GM18508 (cell line): ENCODE results near the gene NTRK3.
"Not testable (repeated sequence)": the region's sequence is repeated elsewhere in the genome, so short reads cannot be mapped to it uniquely, and the experiment has no call there.

Experiments
- ATAC-seq: cut with Tn5 transposase; IDR thresholded peaks from one replicate; pipeline ENCODE4 v1.9.1; 2021; ENCODE audit warnings: moderate number of reproducible peaks; ENCODE audit not compliant: insufficient read depth, unreplicated experiment

NTRK3 gene

DNA sequence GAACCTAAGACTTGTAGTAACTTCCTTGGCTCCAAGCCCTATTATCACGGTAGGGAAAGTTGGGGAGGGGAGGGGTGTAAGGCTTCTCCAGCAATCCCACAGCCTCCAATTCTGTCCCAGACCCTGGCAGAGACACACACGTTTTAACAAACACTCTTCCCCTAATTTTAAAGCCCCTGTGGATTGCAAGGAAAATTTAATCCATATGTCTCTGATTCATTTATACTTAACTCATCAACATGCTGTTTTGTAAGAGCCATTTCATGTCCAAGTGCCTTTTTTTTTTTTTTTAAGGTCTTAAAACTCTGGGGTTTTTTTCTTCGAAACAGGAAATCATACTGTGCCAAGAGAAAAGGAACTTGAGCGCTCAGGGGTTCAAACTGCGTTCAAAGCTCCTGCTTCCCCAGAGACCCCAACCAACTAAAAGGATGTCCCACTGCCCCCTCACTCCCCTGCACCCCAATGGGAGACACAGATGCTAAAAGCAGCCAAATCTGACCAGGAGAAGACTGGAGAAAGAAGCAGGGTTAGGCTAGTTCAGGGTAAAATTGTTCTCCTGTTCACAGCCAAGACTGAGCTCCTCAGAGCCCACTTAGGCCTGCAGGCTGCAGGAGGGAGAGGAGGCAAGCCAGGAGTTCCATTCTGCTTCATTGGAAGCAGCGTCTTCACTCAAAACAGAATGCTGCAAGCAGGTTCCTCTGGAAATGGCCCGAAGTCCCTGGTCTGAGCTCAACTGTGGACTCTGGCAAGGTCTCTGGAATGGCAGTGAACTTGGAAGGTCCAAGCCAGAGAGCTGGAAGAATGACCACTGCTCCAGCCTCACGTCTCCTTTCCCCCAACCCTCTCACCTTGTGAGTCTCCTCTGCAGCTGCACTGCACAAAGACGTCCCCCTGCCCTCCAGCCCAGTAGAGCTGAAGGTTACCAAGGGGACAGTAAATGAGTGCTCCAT lies 172.5 kb downstream of the NTRK3 start:
- ATAC-seq, result no peak

- no peak for ATAC-seq
These were observed 175.9 kb downstream of the NTRK3 start for GRCh38 chr15:88080616-88081015.

GRCh38 chr15:88077296-88078020 lies 179.1 kb downstream of the NTRK3 start:
- no peak for ATAC-seq

DNA sequence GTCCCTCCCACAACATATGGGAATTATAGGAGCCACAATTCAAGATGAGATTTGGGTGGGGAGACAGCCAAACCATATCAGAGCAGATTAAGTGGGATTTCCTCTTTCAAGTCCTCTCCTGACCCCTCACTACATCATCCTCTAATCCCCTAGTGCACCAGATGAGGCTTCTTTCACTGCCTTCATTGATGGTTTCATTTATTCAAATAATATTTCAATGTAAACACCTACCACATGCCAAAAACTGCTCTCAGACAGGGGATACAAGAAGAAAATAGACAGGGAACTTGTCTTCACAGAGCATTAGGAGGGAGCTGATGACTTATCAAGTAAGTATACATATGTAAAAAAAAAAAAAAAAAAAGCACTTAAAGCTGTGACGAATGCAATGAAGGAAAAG lies 180.2 kb downstream of the NTRK3 start:
- ATAC-seq, result no peak

DNA sequence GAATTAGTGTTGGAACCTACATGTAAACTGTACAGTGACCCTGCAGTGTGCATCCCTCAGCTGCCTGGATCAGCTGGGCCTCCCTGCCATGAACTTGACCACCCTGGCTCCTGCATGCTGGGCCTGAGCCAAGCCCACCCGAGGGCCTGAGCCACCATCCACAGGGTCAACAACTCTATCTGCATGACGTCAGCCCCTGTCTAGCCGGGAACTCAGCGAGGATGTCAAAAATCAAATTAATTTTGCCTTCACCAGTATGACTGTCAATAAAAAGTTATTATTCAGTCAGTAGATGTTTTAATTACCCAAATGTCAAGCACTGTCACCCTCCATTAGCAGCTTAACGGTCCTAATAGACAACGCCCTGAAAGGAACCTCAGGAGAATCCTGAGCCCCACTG lies 181.4 kb downstream of the NTRK3 start:
- ATAC-seq, result no peak

GRCh38 chr15:88074386-88074785 lies 182.2 kb downstream of the NTRK3 start:
- no peak for ATAC-seq

- no peak for ATAC-seq
These were observed 183.2 kb downstream of the NTRK3 start for GRCh38 chr15:88073391-88073691.

DNA sequence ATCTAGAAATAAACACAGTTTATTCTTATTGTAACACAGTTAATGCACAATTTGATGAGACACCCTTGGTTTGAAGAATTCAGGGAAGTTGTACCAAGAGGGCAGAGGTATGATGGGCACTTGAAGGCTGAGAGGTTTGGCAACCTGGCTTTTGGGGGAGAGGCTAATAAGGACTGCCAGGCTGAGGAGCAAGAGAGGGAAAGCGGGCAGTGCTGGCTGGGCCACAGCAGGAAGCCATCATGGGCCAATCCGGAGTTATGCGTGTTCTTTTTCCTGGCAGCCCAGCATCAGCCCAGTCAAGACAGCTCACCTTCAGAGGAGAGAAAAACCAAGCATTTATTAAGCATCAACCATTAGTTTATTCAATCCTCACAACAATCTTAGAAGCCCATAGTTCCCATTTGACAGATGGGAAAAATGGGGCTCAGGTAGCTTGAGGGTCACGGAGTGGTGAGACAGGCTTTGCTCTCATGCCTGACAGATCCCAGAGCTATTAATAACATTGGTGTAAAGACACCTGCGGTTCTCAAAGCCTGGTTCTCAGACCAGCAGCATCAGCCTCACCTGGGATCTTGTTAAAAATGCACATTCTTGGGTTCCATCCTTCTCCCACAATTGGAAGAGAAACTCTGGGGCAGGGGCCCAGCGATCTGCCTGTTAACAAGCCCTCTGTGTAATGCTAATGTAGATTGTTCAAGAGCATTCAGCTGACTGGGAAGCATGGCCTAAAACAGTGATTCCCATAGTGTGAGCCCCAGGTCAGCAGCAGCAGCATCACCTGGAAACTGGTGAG lies 183.7 kb downstream of the NTRK3 start:
- no peak for ATAC-seq

DNA sequence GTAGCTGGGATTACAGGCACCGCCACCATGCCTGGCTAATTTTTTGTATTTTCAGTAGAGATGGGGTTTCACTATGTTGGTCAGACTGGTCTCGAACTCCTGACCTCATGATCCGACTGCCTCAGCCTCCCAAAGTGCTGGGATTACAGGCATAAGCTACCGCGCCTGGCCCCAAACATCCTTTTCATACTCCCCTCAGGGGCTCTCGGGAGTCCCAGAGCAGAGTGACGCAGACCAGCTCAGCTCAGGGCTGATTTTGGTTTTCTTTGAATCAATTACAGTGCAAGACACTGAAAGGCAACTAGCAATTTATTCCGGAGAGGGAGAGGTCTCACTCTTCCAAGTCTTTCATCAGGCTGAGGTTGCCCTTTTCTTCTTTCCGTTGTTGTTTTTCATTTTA lies 184.4 kb downstream of the NTRK3 start:
- ATAC-seq, result not testable (repeated sequence)

- no peak for ATAC-seq
These were observed 185.4 kb downstream of the NTRK3 start for GRCh38 chr15:88071141-88071540.

- ATAC-seq, result no peak
These were observed 187.0 kb downstream of the NTRK3 start for GRCh38 chr15:88069561-88069960.

- no peak for ATAC-seq
These were observed 189.2 kb downstream of the NTRK3 start for GRCh38 chr15:88067331-88067685.

DNA sequence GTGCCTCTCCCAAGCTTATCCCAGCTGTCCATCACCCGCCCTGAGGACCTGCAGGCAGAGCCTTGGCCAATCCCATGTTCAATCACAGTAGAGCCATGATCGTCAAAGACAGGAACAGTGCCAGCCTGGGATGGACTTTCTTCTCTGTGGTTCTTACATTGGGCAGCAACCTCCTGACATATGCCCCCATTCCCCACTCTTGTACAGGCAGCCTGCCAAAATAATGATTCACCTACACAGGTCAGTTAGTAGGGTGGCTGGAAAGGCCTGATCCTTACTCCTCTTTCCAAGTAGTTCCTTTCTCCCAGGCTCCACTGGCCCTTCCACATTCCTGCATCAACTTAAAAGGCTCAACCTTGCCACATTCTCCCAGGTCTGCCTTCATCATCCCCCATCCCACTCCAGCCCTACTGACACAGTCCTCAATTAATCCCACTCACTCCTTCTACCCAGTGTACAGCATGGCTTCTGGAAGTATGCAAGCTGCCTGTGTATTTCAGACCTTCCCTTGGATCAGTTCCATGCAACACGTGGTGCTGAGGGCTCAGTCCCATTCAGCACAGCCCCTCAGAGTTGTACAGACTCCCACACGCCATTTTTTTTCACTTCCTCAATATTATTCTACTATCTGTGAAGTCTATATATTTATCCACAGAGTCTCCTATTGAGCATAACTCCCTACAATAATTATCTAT lies 189.8 kb downstream of the NTRK3 start:
- no peak for ATAC-seq

DNA sequence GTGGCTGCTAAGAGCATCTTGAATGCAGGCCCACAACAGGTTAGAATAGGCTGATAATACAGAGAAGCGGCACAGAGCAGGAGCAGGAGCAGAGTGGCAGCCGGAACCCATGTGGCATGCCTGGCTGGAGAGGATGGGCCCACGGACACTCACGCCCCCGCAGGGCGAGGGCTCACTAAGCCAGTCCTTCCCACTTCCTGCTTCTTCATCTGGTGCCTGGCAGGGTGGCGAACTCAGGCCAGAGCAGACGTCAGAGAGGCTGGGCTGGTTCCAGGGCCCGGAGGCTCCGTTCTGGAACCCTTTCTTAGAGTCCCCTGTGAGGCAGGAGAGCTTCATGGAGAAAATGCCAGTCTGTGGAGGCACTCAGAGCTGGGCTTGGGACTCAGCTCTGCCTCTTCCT lies 195.1 kb downstream of the NTRK3 start:
- ATAC-seq, result no peak

DNA sequence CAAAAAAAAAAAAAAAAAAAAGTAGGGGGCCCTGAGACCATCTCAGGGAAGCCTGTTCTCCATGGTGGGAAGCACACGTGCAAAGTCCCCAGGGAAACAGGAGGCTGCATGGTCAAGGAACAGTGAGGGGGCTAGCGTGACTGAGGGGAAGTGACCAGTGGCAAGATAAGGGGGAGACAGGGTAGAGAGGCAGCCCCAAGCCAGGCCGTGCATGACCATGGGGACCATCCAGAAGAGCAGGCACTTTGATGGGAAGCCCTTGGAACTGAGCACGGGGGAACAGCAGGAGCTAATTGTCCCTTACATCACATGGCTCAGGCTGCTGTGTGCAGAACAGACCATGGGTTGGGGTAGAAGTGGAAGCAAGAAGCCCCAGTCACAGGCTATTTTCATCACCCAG lies 196.2 kb downstream of the NTRK3 start:
- no peak for ATAC-seq

DNA sequence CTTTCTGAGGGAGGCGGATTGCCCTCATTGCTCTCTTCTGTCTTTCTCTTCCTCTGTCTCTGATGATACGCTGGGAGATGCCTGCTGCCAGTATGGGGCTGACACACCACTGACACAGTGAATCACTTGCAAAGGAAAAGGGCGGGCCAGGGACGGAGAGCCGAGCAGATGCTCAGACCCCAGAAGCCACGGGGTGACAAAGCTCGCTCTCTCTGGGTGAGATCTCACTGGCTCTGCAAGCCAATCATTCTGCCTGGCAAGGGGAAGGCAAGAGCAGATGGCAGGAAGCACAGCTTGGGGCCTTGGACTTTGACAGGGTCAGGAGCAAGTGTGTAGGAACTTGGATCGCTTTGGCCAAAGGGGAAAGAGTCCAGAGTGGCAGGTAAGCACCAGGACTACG lies 198.7 kb downstream of the NTRK3 start:
- no peak for ATAC-seq

- no peak for ATAC-seq
These were observed 207.0 kb downstream of the NTRK3 start for GRCh38 chr15:88049506-88049905.

DNA sequence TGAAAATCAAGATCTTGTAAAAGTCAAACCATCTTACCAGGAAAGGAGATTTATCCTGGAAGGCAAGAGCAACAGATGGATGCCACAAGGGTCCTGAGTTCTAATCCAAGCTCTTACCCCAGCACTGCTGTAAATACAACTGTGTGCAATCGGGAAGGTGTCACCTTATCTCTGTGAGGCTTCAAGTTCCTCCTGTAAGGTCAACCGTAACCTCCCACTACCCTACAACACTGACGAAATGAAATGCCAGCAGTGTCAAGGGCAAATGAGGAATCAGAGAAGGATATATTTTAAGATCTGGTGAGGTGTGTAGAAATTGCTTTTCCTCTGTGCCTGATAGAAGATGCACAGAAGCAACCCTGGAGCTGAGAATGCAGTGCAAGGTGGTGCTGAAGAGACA lies 207.8 kb downstream of the NTRK3 start:
- no peak for ATAC-seq

- no peak for ATAC-seq
These were observed 208.3 kb downstream of the NTRK3 start for GRCh38 chr15:88048237-88048636.

- ATAC-seq, result no peak
These were observed 209.9 kb downstream of the NTRK3 start for GRCh38 chr15:88046576-88047129.
